ENCODE measurements around the gene ZNF304. TPM values are rescaled to one million over a fixed set of nuclear protein-coding genes. Genes with fewer than 3 reads are reported as not detected.

Gene ZNF304
- total and polyA plus RNA-seq, 2 experiments from 2014 or later, result 3.5 to 12.4 TPM

GRCh38 chr19:57377498-57378146 lies 26.6 kb downstream of the ZNF304 start:
- Histone ChIP-seq H3F3A (replicated peaks; ENCODE audit: low read depth) (no peaks in the 10 kb centered on the region), H3K27ac (ENCODE audit: low read depth) (no peak overlapping the region), H3K79me2 (replicated peaks; ENCODE audit: insufficient read depth) (no peaks in the 10 kb centered on the region), H3K4me2 (no peak overlapping the region), H3K4me1 (ENCODE audit: insufficient read depth) (no peaks in the 10 kb centered on the region), H2AFZ (no peak overlapping the region), H3K27me3 (ENCODE audit: insufficient read depth) (no peaks in the 10 kb centered on the region), H4K20me1 (replicated peaks; ENCODE audit: insufficient read depth) (no peaks in the 10 kb centered on the region), H3K4me3 (no peak overlapping the region), H3K36me3 (ENCODE audit: insufficient read depth) (peaks cover 4% of the 10 kb centered on the region; the same call in 1 of the 2 replicates), H3K9me2 (ENCODE audit: insufficient read depth) (peaks cover 3% of the 10 kb centered on the region; the same call in 1 of the 2 replicates)
- Mint-ChIP-seq H3K4me3 (no peak overlapping the region), H3K4me1 (no peaks in the 10 kb centered on the region), H3K27ac (no peak overlapping the region), H3K36me3 (ENCODE audit: low read depth) (peaks cover 71% of the 10 kb centered on the region), H3K9me3 (peaks cover 59% of the 10 kb centered on the region), H3K27me3 (ENCODE audit: insufficient read depth, low read depth, poor library complexity) (peaks cover 6% of the 10 kb centered on the region)
- no peak for ATAC-seq
- TF ChIP-seq STAT1 (IDR thresholded peaks at IDR 0.05; ENCODE audit: unreplicated experiment) (no peak), ETS1 (IDR thresholded peaks at IDR 0.05) (no peak), JUNB (IDR thresholded peaks at IDR 0.05; ENCODE audit: unreplicated experiment) (no peak), EZH2phosphoT487 (IDR thresholded peaks at IDR 0.05; ENCODE audit: unreplicated experiment) (no peak), ZNF462 (CRISPR knock-in tag; IDR thresholded peaks at IDR 0.05) (no peak), REST (IDR thresholded peaks at IDR 0.05; ENCODE audit: unreplicated experiment) (no peak), POLR2AphosphoS5 (IDR thresholded peaks at IDR 0.05; ENCODE audit: low read depth) (no peak), ZNF331 (CRISPR knock-in tag; IDR thresholded peaks at IDR 0.05; ENCODE audit: low read depth) (no peak), ZNF114 (CRISPR knock-in tag; IDR thresholded peaks at IDR 0.05) (no peak), EZH2 (IDR thresholded peaks at IDR 0.05; ENCODE audit: low read depth, unreplicated experiment) (no peak), CTCF (conservative IDR thresholded peaks at IDR 0.05; ENCODE audit: low read depth in 2 of 2) (no peak), NANOG (IDR thresholded peaks at IDR 0.05; ENCODE audit: borderline replicate concordance) (no peak), CREB1 (CRISPR knock-in tag; IDR thresholded peaks at IDR 0.05; ENCODE audit: low read depth) (no peak)
- DNase-seq (ENCODE audit: low spot score), result no peak

All from GM23338 (cell line).